Fibroblast of skin of right biceps (primary cell): ENCODE measurements around the gene GSTK1.
A peak's percentile ranks its signal among the peaks of the same experiment; 100 is the strongest.

Experiments
- DNase-seq: peaks from one replicate; pipeline ENCODE4 v3.0.0-alpha.2; 2013

The GSTK1 gene

DNA sequence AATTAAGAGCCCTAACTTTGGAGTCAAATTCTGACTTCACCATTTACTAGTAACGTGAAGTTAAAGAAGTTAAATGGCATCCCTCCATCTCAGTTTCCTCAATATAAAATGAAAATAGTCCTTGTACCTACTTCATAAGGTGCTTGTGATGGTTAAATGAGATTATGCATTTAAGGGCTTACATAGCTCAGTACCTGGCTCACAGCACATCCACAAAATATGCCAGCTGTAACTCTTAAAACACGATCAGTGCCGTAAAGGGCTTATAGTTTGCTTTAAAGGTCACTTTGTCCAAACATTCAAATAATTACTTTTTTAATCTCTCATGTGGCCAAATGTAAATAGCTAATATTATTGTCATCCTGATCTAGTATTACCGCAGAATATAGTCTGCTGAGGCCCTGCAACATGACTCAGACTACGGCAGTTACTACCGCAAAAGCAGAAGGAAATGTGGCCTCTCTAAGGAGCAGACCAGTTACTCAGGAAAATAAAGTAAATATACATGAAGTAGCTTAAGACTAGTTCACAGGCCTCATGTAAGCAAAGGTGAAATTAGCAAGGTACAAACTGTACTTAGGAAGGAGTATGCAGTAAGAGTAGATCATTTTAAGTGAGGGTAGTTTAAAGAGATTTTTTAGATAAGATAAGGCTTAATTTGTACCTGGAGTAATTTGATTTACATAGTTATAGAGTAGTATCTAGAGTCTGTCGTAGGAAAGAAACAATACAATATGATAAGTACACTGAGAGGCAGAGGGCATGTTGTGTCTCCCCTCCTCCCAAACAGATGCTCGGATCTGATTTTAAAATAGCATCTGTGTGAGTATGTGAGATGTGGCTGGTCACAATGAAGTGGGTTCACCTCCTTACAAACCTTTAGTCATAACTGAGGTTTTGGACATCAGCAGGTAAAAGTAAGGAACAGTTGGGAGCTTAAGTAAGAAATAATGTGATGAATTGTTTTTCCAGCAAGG, 38.0 kb downstream of the GSTK1 start:
- peak; percentile 15 for DNase-seq

DNA sequence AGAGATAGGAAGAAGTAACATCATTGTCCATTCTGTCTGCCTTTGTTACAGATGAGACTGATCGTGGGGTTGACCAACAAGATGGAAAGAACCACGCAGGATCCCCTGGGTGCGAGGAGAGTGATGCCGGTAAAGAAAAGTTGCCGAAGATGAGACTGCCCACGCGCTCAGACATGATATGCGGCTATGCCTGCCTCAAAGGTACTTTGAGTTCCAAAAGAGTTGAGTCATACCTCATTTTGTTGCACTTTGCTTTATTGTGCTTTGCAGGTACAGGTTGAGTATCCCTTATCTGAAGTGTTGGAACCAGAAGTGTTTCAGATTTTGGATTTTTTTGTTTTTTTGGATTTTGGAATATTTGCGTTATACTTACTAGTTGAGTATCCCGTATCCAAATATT, 40.5 kb downstream of the GSTK1 start:
- no peak for DNase-seq

DNA sequence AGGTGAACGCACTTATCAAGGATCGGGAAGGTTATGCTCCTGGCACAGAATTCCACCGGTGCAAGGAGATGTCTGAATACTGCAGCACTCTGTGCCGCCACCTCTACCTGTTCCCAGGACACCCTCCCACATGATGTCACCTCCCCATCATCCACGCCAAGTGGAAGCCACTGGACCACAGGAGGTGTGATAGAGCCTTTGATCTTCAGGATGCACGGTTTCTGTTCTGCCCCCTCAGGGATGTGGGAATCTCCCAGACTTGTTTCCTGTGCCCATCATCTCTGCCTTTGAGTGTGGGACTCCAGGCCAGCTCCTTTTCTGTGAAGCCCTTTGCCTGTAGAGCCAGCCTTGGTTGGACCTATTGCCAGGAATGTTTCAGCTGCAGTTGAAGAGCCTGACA, 41.7 kb downstream of the GSTK1 start:
- no peak for DNase-seq

DNA sequence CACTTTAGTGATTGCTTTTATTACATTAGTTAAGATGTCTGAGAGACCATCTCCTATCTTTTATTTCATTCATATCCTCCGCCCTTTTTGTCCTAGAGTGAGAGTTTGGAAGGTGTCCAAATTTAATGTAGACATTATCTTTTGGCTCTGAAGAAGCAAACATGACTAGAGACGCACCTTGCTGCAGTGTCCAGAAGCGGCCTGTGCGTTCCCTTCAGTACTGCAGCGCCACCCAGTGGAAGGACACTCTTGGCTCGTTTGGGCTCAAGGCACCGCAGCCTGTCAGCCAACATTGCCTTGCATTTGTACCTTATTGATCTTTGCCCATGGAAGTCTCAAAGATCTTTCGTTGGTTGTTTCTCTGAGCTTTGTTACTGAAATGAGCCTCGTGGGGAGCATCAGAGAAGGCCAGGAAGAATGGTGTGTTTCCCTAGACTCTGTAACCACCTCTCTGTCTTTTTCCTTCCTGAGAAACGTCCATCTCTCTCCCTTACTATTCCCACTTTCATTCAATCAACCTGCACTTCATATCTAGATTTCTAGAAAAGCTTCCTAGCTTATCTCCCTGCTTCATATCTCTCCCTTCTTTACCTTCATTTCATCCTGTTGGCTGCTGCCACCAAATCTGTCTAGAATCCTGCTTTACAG, 42.3 kb downstream of the GSTK1 start:
- peak; percentile 34 for DNase-seq

DNA sequence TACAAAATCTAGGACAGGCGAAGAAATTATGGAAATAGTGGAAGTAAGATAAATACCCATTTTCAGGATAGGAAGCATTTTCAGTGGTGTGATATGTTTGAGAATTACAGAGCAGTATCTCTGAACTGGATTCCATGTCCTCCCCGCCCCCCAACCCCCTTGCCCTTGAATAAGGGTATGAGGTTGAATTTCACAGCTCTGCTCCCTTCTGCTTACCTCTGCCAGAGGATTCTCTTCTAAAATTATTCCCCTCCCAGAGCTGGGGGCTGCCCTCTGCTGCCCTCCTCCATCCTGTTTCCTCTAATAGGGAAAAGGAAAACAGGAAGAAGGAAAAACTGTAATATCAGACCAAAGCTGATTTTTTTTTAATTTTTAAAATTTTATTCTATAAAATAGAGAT, 45.4 kb downstream of the GSTK1 start:
- DNase-seq, result no peak

DNA sequence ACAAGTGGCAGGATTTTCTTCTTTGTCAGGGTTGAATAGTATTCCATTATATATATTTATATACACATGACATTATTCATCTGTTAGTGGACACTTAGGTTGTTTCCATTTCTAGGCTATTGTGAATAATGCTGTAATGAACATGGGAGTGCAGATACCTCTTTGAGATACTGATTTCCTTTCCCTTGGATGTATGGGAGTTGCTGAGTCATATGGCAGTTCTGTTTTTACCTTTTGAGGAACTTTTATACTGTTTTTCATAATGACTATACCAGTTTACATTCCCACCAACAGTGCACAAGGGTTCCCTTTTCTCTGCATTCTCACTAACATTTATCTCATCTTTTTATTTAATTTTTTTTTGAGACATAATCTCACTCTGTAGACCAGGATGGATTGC, 50.9 kb downstream of the GSTK1 start:
- no peak for DNase-seq

DNA sequence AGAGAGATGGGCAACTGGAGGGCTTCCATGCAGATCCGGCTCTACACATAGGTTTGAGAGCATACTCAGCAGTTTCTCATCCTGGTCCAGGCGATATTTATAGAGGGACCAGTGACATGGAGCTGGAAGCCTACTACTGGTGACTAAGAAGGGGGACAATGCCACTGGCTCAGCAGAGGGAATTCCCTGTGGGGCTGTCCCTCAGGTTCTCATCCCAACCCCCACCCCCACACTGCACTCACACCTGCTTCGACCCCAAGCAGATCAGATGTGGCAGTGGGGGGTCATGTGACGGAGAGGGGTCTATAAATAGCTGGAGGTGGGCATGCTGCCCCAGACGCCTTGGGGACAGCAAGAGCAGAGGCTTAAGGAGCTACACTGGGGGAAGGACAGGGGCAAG, 52.5 kb downstream of the GSTK1 start, which contains the start of gene CLCN1:
Gene CLCN1 (plus strand): TSS at position 336 of the 400 bp plus-strand sequence. CDS start 102 bp downstream, outside the sequence.
- no peak for DNase-seq

DNA sequence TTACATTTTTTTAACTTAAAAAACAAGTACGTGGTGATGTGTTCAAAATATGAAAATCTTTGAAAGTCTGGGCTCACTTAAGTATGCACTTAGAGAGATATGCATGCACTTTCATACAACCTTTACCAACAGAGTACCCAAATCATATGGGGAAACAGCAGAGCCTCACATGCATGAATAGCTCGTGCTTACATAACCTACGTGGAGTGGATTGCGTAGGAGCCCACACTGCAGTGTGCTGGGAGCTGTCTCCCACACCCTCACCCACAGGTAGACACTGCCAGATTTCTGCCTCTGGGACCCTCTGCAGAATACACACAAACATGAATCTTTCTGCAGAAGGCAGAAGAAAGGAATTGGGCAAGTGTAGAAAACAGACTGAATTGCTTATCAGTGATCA, 53.3 kb downstream of the GSTK1 start:
- DNase-seq, result no peak

DNA sequence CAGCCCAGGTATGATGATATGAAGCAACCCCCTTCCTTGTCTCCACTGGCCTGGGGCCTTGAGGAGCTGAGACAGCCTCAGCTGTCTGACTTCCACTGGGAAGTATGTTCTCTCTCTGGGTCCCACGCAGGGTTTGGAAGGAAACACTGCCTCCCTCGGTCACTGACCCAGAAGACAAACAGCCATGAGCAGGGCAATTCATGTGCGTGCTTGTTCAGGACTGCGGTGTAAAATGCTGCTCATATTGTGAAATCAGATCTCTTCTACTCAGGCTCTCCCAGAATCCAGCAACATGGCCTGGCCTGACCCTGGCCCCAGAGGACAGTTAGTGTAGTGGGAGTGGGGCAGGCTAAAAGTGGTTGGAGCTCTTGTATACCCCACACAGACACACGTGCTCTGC, 55.4 kb downstream of the GSTK1 start:
- DNase-seq, result peak; percentile 34
